HepG2 (cell line): ENCODE measurements around the gene ARHGAP12. TPM values are rescaled to one million over a fixed set of nuclear protein-coding genes. Genes with fewer than 3 reads are reported as not detected.

ENCODE experiments used
- ATAC-seq: fragments of 200-7000 bp; cut with Tn5 transposase; 3 replicates; pipeline ENCODE4 v1.9.1; 2020; ENCODE audit warnings: mild to moderate bottlenecking, moderate library complexity
- BruUV-seq: library from RNA; stranded (reverse); fragments of 400-500 nt; replicated peaks from 2 replicates; lab custom pipeline; 2021; lab: Mats Ljungman, UMichigan
- CTCF ChIA-PET: fragments of 300-600 bp; formaldehyde crosslinking; extraction: SDS; loops from one replicate; lab custom pipeline; 2021; ENCODE audit warnings: low total read pairs, inconsistent platforms, low intra/inter-chr PET ratio; lab: Yijun Ruan, JAX
- POLR2A ChIA-PET: fragments of 350-600 bp; sonication (Branson Sonifier 250); formaldehyde crosslinking; loops from one replicate; lab custom pipeline; 2020; ENCODE audit warnings: antibody characterized with exemption, inconsistent platforms; lab: Yijun Ruan, JAX
- DNase-seq: peaks from one replicate; pipeline ENCODE4 v3.0.0-alpha.2; 2015; ENCODE audit warnings: low spot score
- FAIRE-seq: peaks from 3 replicates; lab custom pipeline; 2011; peaks lifted over from hg19 to GRCh38; lab: Jason Lieb, UNC
- H2AFZ ChIP-seq: one replicate; pipeline ENCODE4 v1.6.1; 2011; ENCODE audit warnings: low read length, inconsistent platforms
- H3K27ac ChIP-seq: fragments of 300-600 bp; 3 replicates; pipeline ENCODE4 v1.8.0; 2011; ENCODE audit warnings: mixed run types, mild to moderate bottlenecking, mixed read lengths, low read length, inconsistent platforms; ENCODE audit not compliant: insufficient read depth; ENCODE audit errors: extremely low read length
- H3K27me3 ChIP-seq, 2 experiments: fragments of 200-600 bp in 1 of 2; 2 replicates in 1 of 2; 3 replicates in 1 of 2; pipeline versions ENCODE4 v1.6.0 to v1.8.0; 2011; ENCODE audit warnings: low read length in 2 of 2, mild to moderate bottlenecking in 2 of 2, moderate library complexity in 2 of 2, inconsistent platforms in 1 of 2; ENCODE audit not compliant: insufficient read depth in 2 of 2, control insufficient read depth in 1 of 2
- H3K36me3 ChIP-seq, 2 experiments: fragments of 200-600 bp in 1 of 2; replicated peaks in 1 of 2; 2 replicates in 1 of 2; 3 replicates in 1 of 2; pipeline versions ENCODE4 v1.5.1 to v1.8.0; 2011; ENCODE audit warnings: low read length in 2 of 2, inconsistent platforms in 1 of 2; ENCODE audit not compliant: insufficient read depth in 2 of 2, control insufficient read depth in 1 of 2
- H3K4me1 ChIP-seq: 2 replicates; pipeline ENCODE4 v1.5.1; 2012; ENCODE audit warnings: low read length, inconsistent platforms; ENCODE audit not compliant: insufficient read depth
- H3K4me2 ChIP-seq: 2 replicates; pipeline ENCODE4 v1.6.0; 2011; ENCODE audit warnings: low read depth, low read length, inconsistent platforms
- H3K4me3 ChIP-seq, 3 experiments: fragments of 200-600 bp in 1 of 3; sonication (generic), shearing (Covaris generic) in 1 of 3; replicated peaks in 1 of 3; 2 replicates each; pipeline ENCODE4 v1.5.1; 2011 to 2016; ENCODE audit warnings: low read length in 3 of 3, inconsistent platforms in 2 of 3, low read depth in 2 of 3, mild to moderate bottlenecking in 2 of 3, control low read depth in 1 of 3, mixed read lengths in 1 of 3; ENCODE audit not compliant: insufficient read depth in 1 of 3
- H3K79me2 ChIP-seq: one replicate; pipeline ENCODE4 v1.6.1; 2011; ENCODE audit warnings: low read length, inconsistent platforms; ENCODE audit not compliant: insufficient read depth
- H3K9ac ChIP-seq: 2 replicates; pipeline ENCODE4 v1.6.0; 2011; ENCODE audit warnings: mild to moderate bottlenecking, low read depth, low read length, inconsistent platforms; ENCODE audit not compliant: insufficient read depth
- H3K9me3 ChIP-seq: 2 replicates; pipeline ENCODE4 v1.5.1; 2012; ENCODE audit warnings: mild to moderate bottlenecking, low read length
- H4K20me1 ChIP-seq: 2 replicates; pipeline ENCODE4 v1.6.0; 2011; ENCODE audit warnings: inconsistent platforms, mild to moderate bottlenecking, low read length, moderate library complexity; ENCODE audit not compliant: insufficient read depth
- ATM ChIP-seq: fragments of 450-650 bp; IDR thresholded peaks from 2 replicates; pipeline ENCODE4 v1.7.1; 2017; ENCODE audit warnings: mild to moderate bottlenecking, borderline replicate concordance
- EP300 ChIP-seq, 3 experiments: sonication (generic) in 1 of 3; formaldehyde crosslinking in 1 of 3; IDR thresholded peaks; 2 replicates each; pipeline versions ENCODE4 v1.5.1 to v1.6.1; 2011 to 2020; ENCODE audit warnings: low read depth in 2 of 3, low read length in 2 of 3, borderline replicate concordance in 1 of 3, improper control_type of control experiment in 1 of 3, mild to moderate bottlenecking in 1 of 3, missing genetic modification reagents in 1 of 3, moderate library complexity in 1 of 3
- HNRNPL ChIP-seq: fragments of 200-400 bp; formaldehyde crosslinking; IDR thresholded peaks from 2 replicates; pipeline ENCODE4 v1.6.1; 2017; ENCODE audit warnings: mild to moderate bottlenecking, low read depth, low read length
- IKZF1 ChIP-seq: fragments of 450-650 bp; IDR thresholded peaks from 2 replicates; pipeline ENCODE4 v1.7.1; 2016
- JUNB ChIP-seq: sonication (generic); formaldehyde crosslinking; IDR thresholded peaks from 2 replicates; pipeline ENCODE4 v1.8.0; 2022; ENCODE audit warnings: missing genetic modification reagents, mild to moderate bottlenecking, borderline replicate concordance
- PHF8 ChIP-seq: sonication (generic); formaldehyde crosslinking; IDR thresholded peaks from 2 replicates; pipeline ENCODE4 v1.5.0; 2020; ENCODE audit warnings: missing genetic modification reagents
- SMYD3 ChIP-seq: sonication (generic); formaldehyde crosslinking; IDR thresholded peaks from 2 replicates; pipeline ENCODE4 v1.8.1; 2023; ENCODE audit warnings: mild to moderate bottlenecking, missing genetic modification reagents
- ZFP1 ChIP-seq: IDR thresholded peaks from 2 replicates; pipeline ENCODE4 v1.6.1; 2016
- ZNF232 ChIP-seq: sonication (generic); formaldehyde crosslinking; IDR thresholded peaks from 2 replicates; pipeline ENCODE4 v1.4.0; 2020; ENCODE audit warnings: missing genetic modification reagents, borderline replicate concordance
- ZNF543 ChIP-seq: sonication (generic); formaldehyde crosslinking; IDR thresholded peaks from 2 replicates; pipeline ENCODE4 v1.4.0; 2020; ENCODE audit warnings: mild to moderate bottlenecking, missing genetic modification reagents
- ZNF615 ChIP-seq: sonication (generic); formaldehyde crosslinking; IDR thresholded peaks from 2 replicates; pipeline ENCODE4 v1.5.0; 2020; ENCODE audit warnings: mild to moderate bottlenecking, missing genetic modification reagents, borderline replicate concordance
- ZNF720 ChIP-seq: sonication (generic); formaldehyde crosslinking; IDR thresholded peaks from 2 replicates; pipeline ENCODE4 v1.4.0; 2020; ENCODE audit warnings: missing genetic modification reagents
- WGBS: methylation state at CpG from one replicate; pipeline ENCODE4 v1.1.6; 2017; ENCODE audit warnings: low lambda C conversion rate; 5-methylcytosine and 5-hydroxymethylcytosine counted together
- in situ Hi-C: cut with HindIII; loops from 2 replicates; pipeline ENCODE4 v1.10.0; 2017; ENCODE audit warnings: low pct_unique_long_range_greater_than_20kb; ENCODE audit not compliant: extremely low pct_ligation_motif_present
- intact Hi-C: fragments of 100-400 bp; cut with micrococcal nuclease; formaldehyde crosslinking; loops from one replicate; pipeline ENCODE4 v1.10.0; 2022; ENCODE audit not compliant: unreplicated experiment
- polyA plus RNA-seq, 8 experiments: library from polyadenylated mRNA; depleted of rRNA in 3 of 8; stranded (reverse) in 7 of 8; unstranded in 1 of 8; fragments of >200 nt; fragmentation: Illumina TruSeq in 4 of 8; extraction: Trizol in 4 of 8; gene quantifications; 2 replicates each; pipeline versions ENCODE4 v1.2.1 to v1.2.3, GENCODE V29; 2011 to 2016; ENCODE audit warnings: low read depth in 4 of 8, missing spikeins in 1 of 8, mixed read lengths in 1 of 8; ENCODE audit not compliant: insufficient read depth in 1 of 8
- total RNA-seq, 5 experiments: library from RNA; depleted of rRNA; stranded (reverse); fragments of >200 nt; fragmentation: Illumina TruSeq; extraction: Trizol; gene quantifications; 2 replicates each; pipeline ENCODE4 v1.2.3, GENCODE V29; 2016; ENCODE audit warnings: low read depth in 1 of 5
- TF ChIP-seq, protein P1 (sequence below): sonication (generic); formaldehyde crosslinking; IDR thresholded peaks from 2 replicates; pipeline ENCODE4 v1.5.1; 2020; ENCODE audit warnings: missing genetic modification reagents, mild to moderate bottlenecking, borderline replicate concordance
- TF ChIP-seq, protein P2 (sequence below): sonication (generic); formaldehyde crosslinking; IDR thresholded peaks from 2 replicates; pipeline ENCODE4 v1.8.0; 2022; ENCODE audit warnings: missing genetic modification reagents, mild to moderate bottlenecking, inconsistent platforms, borderline replicate concordance
- TF ChIP-seq, protein P3 (sequence below): IDR thresholded peaks from 2 replicates; pipeline ENCODE4 v1.6.1; 2012; ENCODE audit warnings: inconsistent platforms
- TF ChIP-seq, protein P4 (sequence below): sonication (generic); formaldehyde crosslinking; IDR thresholded peaks from 2 replicates; pipeline ENCODE4 v1.4.0; 2020; ENCODE audit warnings: mild to moderate bottlenecking, missing genetic modification reagents

The ARHGAP12 gene
- total and polyA plus RNA-seq, 2 of the 13 experiments (the other 11 are each of a cell fraction or from before 2014, with no cell fraction given), result 25.0 to 54.6 TPM

DNA sequence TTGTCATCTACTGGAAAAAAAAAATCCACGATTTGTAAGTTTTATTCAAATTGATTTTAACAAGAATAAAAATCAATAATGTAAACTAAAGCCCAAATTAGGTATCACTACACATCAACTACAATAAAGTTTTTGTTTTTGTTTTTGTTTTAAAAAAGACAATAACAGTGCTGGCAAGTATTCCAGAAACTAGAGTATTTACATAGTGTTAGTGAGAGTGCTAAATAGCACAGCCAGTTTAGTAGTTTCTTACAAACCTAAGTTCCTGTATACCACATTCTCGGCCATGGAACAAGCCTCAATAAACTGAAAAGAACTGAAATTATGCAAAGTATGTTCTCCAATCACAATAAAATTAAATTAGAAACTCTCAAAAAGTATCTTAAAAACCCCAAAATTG lies 8.1 kb downstream of the ARHGAP12 start (continued):
- TF ChIP-seq, protein P1, sequence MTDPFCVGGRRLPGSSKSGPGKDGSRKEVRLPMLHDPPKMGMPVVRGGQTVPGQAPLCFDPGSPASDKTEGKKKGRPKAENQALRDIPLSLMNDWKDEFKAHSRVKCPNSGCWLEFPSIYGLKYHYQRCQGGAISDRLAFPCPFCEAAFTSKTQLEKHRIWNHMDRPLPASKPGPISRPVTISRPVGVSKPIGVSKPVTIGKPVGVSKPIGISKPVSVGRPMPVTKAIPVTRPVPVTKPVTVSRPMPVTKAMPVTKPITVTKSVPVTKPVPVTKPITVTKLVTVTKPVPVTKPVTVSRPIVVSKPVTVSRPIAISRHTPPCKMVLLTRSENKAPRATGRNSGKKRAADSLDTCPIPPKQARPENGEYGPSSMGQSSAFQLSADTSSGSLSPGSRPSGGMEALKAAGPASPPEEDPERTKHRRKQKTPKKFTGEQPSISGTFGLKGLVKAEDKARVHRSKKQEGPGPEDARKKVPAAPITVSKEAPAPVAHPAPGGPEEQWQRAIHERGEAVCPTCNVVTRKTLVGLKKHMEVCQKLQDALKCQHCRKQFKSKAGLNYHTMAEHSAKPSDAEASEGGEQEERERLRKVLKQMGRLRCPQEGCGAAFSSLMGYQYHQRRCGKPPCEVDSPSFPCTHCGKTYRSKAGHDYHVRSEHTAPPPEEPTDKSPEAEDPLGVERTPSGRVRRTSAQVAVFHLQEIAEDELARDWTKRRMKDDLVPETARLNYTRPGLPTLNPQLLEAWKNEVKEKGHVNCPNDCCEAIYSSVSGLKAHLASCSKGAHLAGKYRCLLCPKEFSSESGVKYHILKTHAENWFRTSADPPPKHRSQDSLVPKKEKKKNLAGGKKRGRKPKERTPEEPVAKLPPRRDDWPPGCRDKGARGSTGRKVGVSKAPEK (CRISPR knock-in tag), result no peak
- TF ChIP-seq JUNB (CRISPR knock-in tag), result no peak
- TF ChIP-seq, protein P2, sequence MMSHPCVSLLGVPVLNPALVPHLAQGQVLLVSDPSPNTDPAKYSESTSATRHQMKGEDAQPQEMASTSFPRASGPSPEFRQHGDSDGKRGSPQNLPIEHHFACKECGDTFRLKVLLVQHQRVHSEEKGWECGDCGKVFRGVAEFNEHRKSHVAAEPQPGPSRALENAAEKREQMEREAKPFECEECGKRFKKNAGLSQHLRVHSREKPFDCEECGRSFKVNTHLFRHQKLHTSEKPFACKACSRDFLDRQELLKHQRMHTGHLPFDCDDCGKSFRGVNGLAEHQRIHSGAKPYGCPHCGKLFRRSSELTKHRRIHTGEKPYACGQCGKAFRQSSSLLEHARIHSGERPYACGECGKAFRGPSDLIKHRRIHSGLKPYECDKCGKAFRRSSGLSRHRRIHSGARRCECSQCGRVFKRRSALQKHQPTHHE (CRISPR knock-in tag), result no peak

DNA sequence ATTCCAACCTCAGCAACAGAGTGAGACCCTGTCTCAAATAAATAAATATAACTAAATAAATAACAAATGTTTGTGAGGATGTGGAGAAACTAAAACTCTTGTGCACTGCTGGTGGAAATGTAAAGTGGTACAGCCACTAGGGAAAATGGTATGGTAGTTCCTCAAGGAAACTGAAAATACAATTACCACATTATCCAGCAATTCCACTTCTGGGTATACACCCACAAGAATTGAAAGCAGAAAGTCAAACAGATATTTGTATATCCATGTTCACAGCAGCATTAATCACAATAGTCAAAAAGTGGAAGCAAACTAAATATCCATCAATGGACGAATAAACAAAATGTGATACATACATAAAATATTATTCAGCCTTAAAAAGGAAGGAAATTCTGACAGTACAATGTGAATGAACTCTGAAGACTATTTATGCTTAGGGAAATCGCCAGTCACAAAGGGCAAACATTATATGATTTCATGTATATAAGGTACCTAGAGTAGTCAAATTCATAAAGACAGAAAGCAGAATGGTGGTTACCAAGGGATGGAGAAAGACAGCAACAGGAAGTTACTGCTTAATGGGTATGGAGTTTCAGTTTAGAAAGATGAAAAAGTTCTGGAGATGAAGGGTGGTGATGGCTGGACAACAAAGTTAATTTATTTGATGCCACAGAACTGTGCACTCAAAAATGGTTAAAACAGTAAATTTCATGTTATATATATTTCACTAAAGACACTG lies 9.8 kb downstream of the ARHGAP12 start:
- Histone ChIP-seq H3K4me3 (no peak overlapping the region), H3K9ac (no peak overlapping the region), H4K20me1 (peaks cover 32% of the 10 kb centered on the region), H3K4me2 (no peak overlapping the region), H2AFZ (no peak overlapping the region), H3K27me3 (no peaks in the 10 kb centered on the region), H3K36me3 (peaks cover 0 to 1% of the 10 kb centered on the region in 2 experiments; a peak in 1 of 5 replicates), H3K9me3 (no peaks in the 10 kb centered on the region), H3K79me2 (peaks cover 100% of the 10 kb centered on the region), H3K27ac (no peak overlapping the region), H3K4me1 (peaks cover 75% of the 10 kb centered on the region)
- intact Hi-C loops, result no loop called here
- in situ Hi-C loops, result no loop called here
- no TSS peak for BruUV-seq
- ATAC-seq (no peak), FAIRE-seq (no peak), DNase-seq (no peak)
- 89% methylated on average over 2 of the region's 2 CpGs for whole genome bisulfite sequencing
- ChIA-PET CTCF (no interaction called here), POLR2A (interaction anchor here (0.8 kb wide), 1 partner anchor 11 kb away, joined by 6 read pairs; no protein-coding TSS in a partner anchor)
- TF ChIP-seq ZNF720 (CRISPR knock-in tag) (no peak), ZNF543 (CRISPR knock-in tag) (no peak), IKZF1 (no peak), ATM (no peak), ZNF232 (no peak), SMYD3 (CRISPR knock-in tag) (no peak), ZFP1 (no peak), HNRNPL (no peak), ZNF615 (CRISPR knock-in tag) (no peak), EP300 (IDR thresholded peaks at IDR 0.05; ENCODE audit: low read depth in 2 of 2, low read length in 2 of 2) (no peak), EP300 (CRISPR knock-in tag; IDR thresholded peaks at IDR 0.05; ENCODE audit: borderline replicate concordance) (no peak), PHF8 (no peak)
- TF ChIP-seq, protein P3, sequence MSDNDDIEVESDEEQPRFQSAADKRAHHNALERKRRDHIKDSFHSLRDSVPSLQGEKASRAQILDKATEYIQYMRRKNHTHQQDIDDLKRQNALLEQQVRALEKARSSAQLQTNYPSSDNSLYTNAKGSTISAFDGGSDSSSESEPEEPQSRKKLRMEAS, result no peak
- TF ChIP-seq, protein P4, sequence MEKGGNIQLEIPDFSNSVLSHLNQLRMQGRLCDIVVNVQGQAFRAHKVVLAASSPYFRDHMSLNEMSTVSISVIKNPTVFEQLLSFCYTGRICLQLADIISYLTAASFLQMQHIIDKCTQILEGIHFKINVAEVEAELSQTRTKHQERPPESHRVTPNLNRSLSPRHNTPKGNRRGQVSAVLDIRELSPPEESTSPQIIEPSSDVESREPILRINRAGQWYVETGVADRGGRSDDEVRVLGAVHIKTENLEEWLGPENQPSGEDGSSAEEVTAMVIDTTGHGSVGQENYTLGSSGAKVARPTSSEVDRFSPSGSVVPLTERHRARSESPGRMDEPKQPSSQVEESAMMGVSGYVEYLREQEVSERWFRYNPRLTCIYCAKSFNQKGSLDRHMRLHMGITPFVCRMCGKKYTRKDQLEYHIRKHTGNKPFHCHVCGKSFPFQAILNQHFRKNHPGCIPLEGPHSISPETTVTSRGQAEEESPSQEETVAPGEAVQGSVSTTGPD (CRISPR knock-in tag), result no peak
